Fibroblast of lung (primary cell): ENCODE data around the gene FHIT. TPM values are rescaled to one million over a fixed set of nuclear protein-coding genes. Genes with fewer than 3 reads are reported as not detected.

Experiments used
- DNase-seq, 2 donors: peaks; one replicate each; pipeline versions ENCODE4 v3.0.0 to v3.0.0-alpha.2; 2010; ENCODE audit warnings: low read depth in 2 of 2
- H2AFZ ChIP-seq: 2 replicates; pipeline ENCODE4 v1.5.1; 2012; ENCODE audit warnings: low read length, control low read depth, inconsistent platforms
- H3K27ac ChIP-seq: 2 replicates; pipeline ENCODE4 v1.5.1; 2011; ENCODE audit warnings: low read length, control low read depth; ENCODE audit not compliant: insufficient read depth
- H3K27me3 ChIP-seq: 2 replicates; pipeline ENCODE4 v1.5.1; 2011; ENCODE audit warnings: mild to moderate bottlenecking, low read length; ENCODE audit not compliant: control insufficient read depth, insufficient read depth
- H3K36me3 ChIP-seq: 2 replicates; pipeline ENCODE4 v1.5.1; 2011; ENCODE audit warnings: low read length; ENCODE audit not compliant: control insufficient read depth, insufficient read depth
- H3K4me1 ChIP-seq: 2 replicates; pipeline ENCODE4 v1.5.1; 2011; ENCODE audit warnings: low read length; ENCODE audit not compliant: control insufficient read depth, insufficient read depth; ENCODE audit errors: extremely low read depth
- H3K4me2 ChIP-seq: 2 replicates; pipeline ENCODE4 v1.5.1; 2011; ENCODE audit warnings: low read length, control low read depth; ENCODE audit not compliant: insufficient read depth; ENCODE audit errors: extremely low read depth
- H3K4me3 ChIP-seq, 4 experiments: fragments of 200-600 bp in 1 of 4; sonication (generic) in 1 of 4; replicated peaks in 1 of 4; 2 replicates each; pipeline ENCODE4 v1.5.1; 2011 to 2016; ENCODE audit warnings: low read length in 4 of 4, low read depth in 3 of 4, mild to moderate bottlenecking in 3 of 4, control low read depth in 2 of 4, inconsistent platforms in 1 of 4, mixed read lengths in 1 of 4; ENCODE audit not compliant: insufficient read depth in 1 of 4; ENCODE audit errors: control extremely low read depth in 1 of 4
- H3K79me2 ChIP-seq: 2 replicates; pipeline ENCODE4 v1.5.1; 2012; ENCODE audit warnings: mild to moderate bottlenecking, low read length, inconsistent platforms; ENCODE audit not compliant: control insufficient read depth, insufficient read depth
- H3K9ac ChIP-seq: 2 replicates; pipeline ENCODE4 v1.5.1; 2011; ENCODE audit warnings: mild to moderate bottlenecking, low read length, control low read depth; ENCODE audit not compliant: insufficient read depth
- H3K9me3 ChIP-seq: 2 replicates; pipeline ENCODE4 v1.5.1; 2012; ENCODE audit warnings: low read depth, low read length; ENCODE audit not compliant: control insufficient read depth, insufficient read depth
- H4K20me1 ChIP-seq: 2 replicates; pipeline ENCODE4 v1.5.1; 2011; ENCODE audit warnings: low read length; ENCODE audit not compliant: control insufficient read depth, insufficient read depth; ENCODE audit errors: extremely low read depth
- CTCF ChIP-seq, 2 donors: IDR thresholded peaks in 1 of 2; conservative IDR thresholded peaks in 1 of 2; 1 replicate in 1 of 2; 2 replicates in 1 of 2; pipeline ENCODE4 v1.5.1; 2011 to 2012; ENCODE audit warnings: low read length in 2 of 2, control low read depth in 1 of 2, inconsistent platforms in 1 of 2, low read depth in 1 of 2, mild to moderate bottlenecking in 1 of 2
- EZH2 ChIP-seq: IDR thresholded peaks from 2 replicates; pipeline ENCODE4 v1.5.1; 2012; ENCODE audit warnings: low read length, control low read depth, mild to moderate bottlenecking; ENCODE audit errors: missing control alignments
- polyA plus RNA-seq, 2 donors: library from polyadenylated mRNA; depleted of rRNA in 1 of 2; stranded (reverse) in 1 of 2; unstranded in 1 of 2; fragments of >200 nt; gene quantifications; 2 replicates each; pipeline ENCODE4 v1.2.1, GENCODE V29; 2011 to 2012; ENCODE audit warnings: missing spikeins in 1 of 2
- total RNA-seq: library from RNA; depleted of rRNA; stranded (reverse); fragments of >200 nt; gene quantifications from 2 replicates; pipeline ENCODE4 v1.2.1, GENCODE V29; 2014

FHIT gene
- total and polyA plus RNA-seq, 2 donors (not counting 1 experiment from before 2014, with no cell fraction given), result 0.79 to 2.1 TPM

GRCh38 chr3:60584250-60584649 is 667.0 kb downstream of the FHIT start:
- H3K4me3 ChIP-seq, result no peak overlapping the region
- TF ChIP-seq EZH2, result no peak
- no peak for TF ChIP-seq CTCF (conservative IDR thresholded peaks at IDR 0.05 in 1 of 2, IDR thresholded peaks at IDR 0.05 in 1 of 2; ENCODE audit: low read depth in 1 of 2, low read length in 2 of 2)
- no peak overlapping the region for H3K4me2 ChIP-seq
- H2AFZ ChIP-seq, result no peak overlapping the region
- no peaks in the 10 kb centered on the region for H3K27me3 ChIP-seq
- no peak overlapping the region for H3K9ac ChIP-seq
- peak in 1 of 2 donors; percentile 87 for DNase-seq
- H3K36me3 ChIP-seq, result no peaks in the 10 kb centered on the region
- no peaks in the 10 kb centered on the region for H3K79me2 ChIP-seq
- H3K9me3 ChIP-seq, result no peaks in the 10 kb centered on the region
- H3K4me1 ChIP-seq, result no peaks in the 10 kb centered on the region
- no peak overlapping the region for H3K27ac ChIP-seq
- H4K20me1 ChIP-seq, result no peaks in the 10 kb centered on the region

DNA sequence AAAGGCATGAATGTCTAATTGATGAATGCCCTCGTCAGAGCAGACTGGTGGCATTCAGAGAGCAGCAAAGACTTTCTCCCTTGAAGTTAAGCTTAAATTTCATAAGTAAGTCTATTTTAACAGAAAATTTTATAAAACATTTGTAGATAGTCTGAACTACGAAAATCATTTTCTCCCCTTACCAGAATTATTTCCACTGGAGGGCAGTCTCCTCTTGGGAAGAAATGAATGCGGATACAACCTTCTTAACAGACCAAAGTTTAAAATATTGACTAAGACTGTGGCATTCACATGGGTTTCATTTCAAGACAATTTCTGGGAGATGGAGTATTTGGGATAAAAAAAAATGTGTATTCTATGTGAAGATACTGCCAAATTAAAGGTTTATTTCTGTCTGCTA is 669.0 kb downstream of the FHIT start:
- H3K27ac ChIP-seq, result no peak overlapping the region
- H3K4me2 ChIP-seq, result no peak overlapping the region
- no peaks in the 10 kb centered on the region for H4K20me1 ChIP-seq
- TF ChIP-seq CTCF (conservative IDR thresholded peaks at IDR 0.05 in 1 of 2, IDR thresholded peaks at IDR 0.05 in 1 of 2; ENCODE audit: low read depth in 1 of 2, low read length in 2 of 2) (peak in 1 of 2 donors; percentile 17), EZH2 (no peak)
- no peak overlapping the region for H2AFZ ChIP-seq
- DNase-seq, result peak; percentile 24 to 32
- H3K36me3 ChIP-seq, result no peaks in the 10 kb centered on the region
- H3K27me3 ChIP-seq, result no peaks in the 10 kb centered on the region
- H3K9me3 ChIP-seq, result no peaks in the 10 kb centered on the region
- H3K4me1 ChIP-seq, result no peaks in the 10 kb centered on the region
- H3K79me2 ChIP-seq, result no peaks in the 10 kb centered on the region
- H3K4me3 ChIP-seq, result no peak overlapping the region
- no peak overlapping the region for H3K9ac ChIP-seq

- no peaks in the 10 kb centered on the region for H3K79me2 ChIP-seq
- H4K20me1 ChIP-seq, result no peaks in the 10 kb centered on the region
- H3K36me3 ChIP-seq, result no peaks in the 10 kb centered on the region
- no peak overlapping the region for H2AFZ ChIP-seq
- no peak overlapping the region for H3K4me2 ChIP-seq
- no peak overlapping the region for H3K27ac ChIP-seq
- H3K9ac ChIP-seq, result no peak overlapping the region
- H3K27me3 ChIP-seq, result no peaks in the 10 kb centered on the region
- TF ChIP-seq EZH2, result no peak
- no peak for TF ChIP-seq CTCF (conservative IDR thresholded peaks at IDR 0.05 in 1 of 2, IDR thresholded peaks at IDR 0.05 in 1 of 2; ENCODE audit: low read depth in 1 of 2, low read length in 2 of 2)
- no peaks in the 10 kb centered on the region for H3K4me1 ChIP-seq
- H3K4me3 ChIP-seq, result no peak overlapping the region
- no peaks in the 10 kb centered on the region for H3K9me3 ChIP-seq
- no peak for DNase-seq
Measured at GRCh38 chr3:60580809-60581208, 670.4 kb downstream of the FHIT start.
